ENCODE measurements around the gene RECK.

DNA sequence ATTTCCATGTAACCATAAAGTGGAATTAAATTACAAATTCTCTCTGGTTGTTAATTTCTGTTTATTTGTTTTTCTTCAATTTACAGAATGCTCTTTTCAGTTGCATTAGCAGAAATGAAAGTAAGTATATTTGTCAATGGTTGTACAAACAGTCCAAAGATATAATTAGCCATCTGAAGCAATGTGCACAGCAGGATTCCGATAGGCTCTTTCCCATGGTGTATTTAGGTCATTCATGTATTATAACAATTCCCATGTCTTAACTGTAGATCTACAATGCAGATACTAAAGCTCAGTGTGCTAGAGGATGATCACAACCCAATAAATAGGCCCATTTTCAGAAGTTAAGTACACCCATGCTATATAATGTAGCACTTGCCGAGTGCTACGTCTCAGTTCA, 43.8 kb downstream of the RECK start:
- no peak for TF ChIP-seq POLR2A (IDR thresholded peaks at IDR 0.05)
- TF ChIP-seq, protein P1, sequence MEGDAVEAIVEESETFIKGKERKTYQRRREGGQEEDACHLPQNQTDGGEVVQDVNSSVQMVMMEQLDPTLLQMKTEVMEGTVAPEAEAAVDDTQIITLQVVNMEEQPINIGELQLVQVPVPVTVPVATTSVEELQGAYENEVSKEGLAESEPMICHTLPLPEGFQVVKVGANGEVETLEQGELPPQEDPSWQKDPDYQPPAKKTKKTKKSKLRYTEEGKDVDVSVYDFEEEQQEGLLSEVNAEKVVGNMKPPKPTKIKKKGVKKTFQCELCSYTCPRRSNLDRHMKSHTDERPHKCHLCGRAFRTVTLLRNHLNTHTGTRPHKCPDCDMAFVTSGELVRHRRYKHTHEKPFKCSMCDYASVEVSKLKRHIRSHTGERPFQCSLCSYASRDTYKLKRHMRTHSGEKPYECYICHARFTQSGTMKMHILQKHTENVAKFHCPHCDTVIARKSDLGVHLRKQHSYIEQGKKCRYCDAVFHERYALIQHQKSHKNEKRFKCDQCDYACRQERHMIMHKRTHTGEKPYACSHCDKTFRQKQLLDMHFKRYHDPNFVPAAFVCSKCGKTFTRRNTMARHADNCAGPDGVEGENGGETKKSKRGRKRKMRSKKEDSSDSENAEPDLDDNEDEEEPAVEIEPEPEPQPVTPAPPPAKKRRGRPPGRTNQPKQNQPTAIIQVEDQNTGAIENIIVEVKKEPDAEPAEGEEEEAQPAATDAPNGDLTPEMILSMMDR (IDR thresholded peaks at IDR 0.05): no peak

Measured in lower leg skin (tissue), 3 donors.